Testis (tissue), 2 donors: ENCODE measurements around the gene RPL12.

ENCODE experiments used
- CTCF ChIP-seq, 3 experiments: fragments of 450-650 bp in 2 of 3; fragments of 200-600 bp in 1 of 3; sonication (generic) in 1 of 3; IDR thresholded peaks; one replicate each; pipeline ENCODE4 v1.5.1; 2016 to 2019; ENCODE audit warnings: antibody characterized with exemption in 3 of 3, mild to moderate bottlenecking in 2 of 3, moderate library complexity in 1 of 3
- POLR2A ChIP-seq: fragments of 450-650 bp; IDR thresholded peaks from one replicate; pipeline ENCODE4 v1.6.1; 2017; ENCODE audit warnings: antibody characterized with exemption, mild to moderate bottlenecking, moderate library complexity

- no peak for TF ChIP-seq CTCF (IDR thresholded peaks at IDR 0.05)
- TF ChIP-seq POLR2A: no peak
Observed at GRCh38 chr9:127452691-127453090, 1.5 kb upstream of the RPL12 start.
